ENCODE results near the gene PCBP3.

DNA sequence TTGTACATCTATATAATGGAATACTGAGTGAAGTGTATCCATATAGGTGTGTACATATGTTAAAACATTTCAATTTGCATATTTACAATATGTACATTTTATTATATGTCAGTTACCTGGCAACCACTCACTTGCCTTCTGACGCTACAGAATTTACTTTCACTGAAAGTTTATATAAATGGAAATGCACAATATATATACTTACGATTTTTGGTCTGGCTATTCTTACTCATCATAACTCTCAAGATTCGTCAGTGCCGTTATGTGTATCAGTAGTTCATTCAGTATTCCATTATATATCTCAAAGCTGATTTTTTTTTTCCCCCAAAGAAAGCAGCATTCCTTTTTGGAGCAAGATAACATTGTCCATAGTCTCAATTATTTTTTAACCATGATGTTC lies 138.2 kb downstream of the PCBP3 start:
- TF ChIP-seq, protein P1, sequence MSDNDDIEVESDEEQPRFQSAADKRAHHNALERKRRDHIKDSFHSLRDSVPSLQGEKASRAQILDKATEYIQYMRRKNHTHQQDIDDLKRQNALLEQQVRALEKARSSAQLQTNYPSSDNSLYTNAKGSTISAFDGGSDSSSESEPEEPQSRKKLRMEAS (IDR thresholded peaks at IDR 0.05; ENCODE audit: insufficient read depth, insufficient read length): no peak
- TF ChIP-seq CTCF (IDR thresholded peaks at IDR 0.05; ENCODE audit: extremely low read depth in 1 of 2, insufficient read depth in 1 of 2, low read depth in 1 of 2, low read length in 2 of 2) (no peak), POLR2AphosphoS5 (IDR thresholded peaks at IDR 0.05; ENCODE audit: insufficient read depth, low read depth, low read length) (no peak), EZH2 (IDR thresholded peaks at IDR 0.05; ENCODE audit: borderline replicate concordance, low read depth, low read length, severe bottlenecking) (no peak), JUN (IDR thresholded peaks at IDR 0.05; ENCODE audit: borderline replicate concordance, insufficient read depth, insufficient read length, low read depth) (no peak), POLR2A (IDR thresholded peaks at IDR 0.05; ENCODE audit: low read depth, low read length) (no peak)

Measured in endothelial cell of umbilical vein (primary cell).